AML-193 (cell line): ENCODE measurements around the gene ADAT1.

Experiments
- DNase-seq, 2 experiments: peaks; one replicate each; lab custom pipeline; 2025; lab: John Stamatoyannopoulos, UW

The ADAT1 gene

GRCh38 chr16:75576384-75576811, 46.7 kb downstream of the ADAT1 start:
- DNase-seq, result no peak

GRCh38 chr16:75575958-75576357, 47.1 kb downstream of the ADAT1 start:
- DNase-seq, result no peak

GRCh38 chr16:75573955-75574354, 49.1 kb downstream of the ADAT1 start:
- DNase-seq, result no peak

GRCh38 chr16:75572864-75573542, 50.1 kb downstream of the ADAT1 start:
- no peak for DNase-seq

DNA sequence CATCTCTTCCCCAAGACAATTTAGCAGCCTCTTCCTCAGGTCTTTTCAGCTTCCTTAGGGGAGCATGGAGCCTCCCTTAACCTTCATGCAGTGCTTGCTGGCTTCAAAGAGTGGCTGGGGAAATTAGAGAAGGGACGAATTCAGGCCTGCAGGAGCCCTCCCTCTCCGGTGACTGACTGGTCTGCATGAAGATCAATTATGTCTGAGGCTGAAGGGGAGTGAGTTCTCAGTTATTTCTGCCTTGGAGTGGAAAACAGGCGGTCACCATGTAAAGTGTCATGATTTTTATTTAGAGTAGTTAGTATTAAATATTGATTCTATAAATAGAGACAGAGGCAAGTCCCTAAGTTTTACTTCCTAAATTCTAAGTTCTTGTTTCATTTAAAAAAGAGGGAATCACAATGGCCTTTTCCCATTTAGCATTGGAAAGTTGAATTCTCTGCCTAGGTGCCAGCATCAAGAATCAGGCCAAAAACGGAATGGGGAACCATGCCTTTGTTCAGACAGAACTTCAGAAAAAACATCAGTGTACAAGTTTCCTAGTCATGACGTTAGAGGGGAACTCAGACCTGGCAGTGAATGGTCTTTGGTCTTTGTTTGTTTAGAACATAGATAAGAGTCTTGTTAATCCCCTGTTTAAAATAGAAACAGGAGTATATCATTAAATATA, 52.5 kb downstream of the ADAT1 start:
- DNase-seq, result no peak

GRCh38 chr16:75567911-75568310, 55.2 kb downstream of the ADAT1 start:
- DNase-seq, result no peak

GRCh38 chr16:75566758-75567255, 56.3 kb downstream of the ADAT1 start:
- no peak for DNase-seq

- peak; percentile 63 to 75 for DNase-seq
Measured at GRCh38 chr16:75566040-75566757, 56.9 kb downstream of the ADAT1 start, which contains the start of gene GABARAPL2. Gene GABARAPL2, plus strand, starts transcription at chr16:75566379. Its CDS starts 108 bp downstream, at chr16:75566487.

DNA sequence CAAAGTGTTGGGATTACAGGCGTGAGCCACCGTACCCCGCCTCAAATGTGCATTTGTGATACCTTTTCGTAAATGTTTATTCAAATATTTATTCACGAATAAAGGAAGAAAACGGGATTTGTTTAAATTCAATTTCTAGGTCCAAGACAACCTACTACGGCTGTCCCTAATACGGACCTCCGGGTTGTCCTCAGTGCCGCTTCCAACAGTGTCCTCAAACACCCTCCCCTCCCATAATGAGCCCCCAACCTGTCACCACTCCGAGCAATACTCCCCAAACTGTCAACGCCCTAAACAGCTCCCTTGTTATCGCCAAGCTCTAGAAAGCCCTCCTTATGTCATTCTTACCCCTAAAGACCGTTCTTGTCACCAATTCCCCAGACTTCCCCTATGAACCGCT, 57.4 kb downstream of the ADAT1 start:
- DNase-seq, result no peak

DNA sequence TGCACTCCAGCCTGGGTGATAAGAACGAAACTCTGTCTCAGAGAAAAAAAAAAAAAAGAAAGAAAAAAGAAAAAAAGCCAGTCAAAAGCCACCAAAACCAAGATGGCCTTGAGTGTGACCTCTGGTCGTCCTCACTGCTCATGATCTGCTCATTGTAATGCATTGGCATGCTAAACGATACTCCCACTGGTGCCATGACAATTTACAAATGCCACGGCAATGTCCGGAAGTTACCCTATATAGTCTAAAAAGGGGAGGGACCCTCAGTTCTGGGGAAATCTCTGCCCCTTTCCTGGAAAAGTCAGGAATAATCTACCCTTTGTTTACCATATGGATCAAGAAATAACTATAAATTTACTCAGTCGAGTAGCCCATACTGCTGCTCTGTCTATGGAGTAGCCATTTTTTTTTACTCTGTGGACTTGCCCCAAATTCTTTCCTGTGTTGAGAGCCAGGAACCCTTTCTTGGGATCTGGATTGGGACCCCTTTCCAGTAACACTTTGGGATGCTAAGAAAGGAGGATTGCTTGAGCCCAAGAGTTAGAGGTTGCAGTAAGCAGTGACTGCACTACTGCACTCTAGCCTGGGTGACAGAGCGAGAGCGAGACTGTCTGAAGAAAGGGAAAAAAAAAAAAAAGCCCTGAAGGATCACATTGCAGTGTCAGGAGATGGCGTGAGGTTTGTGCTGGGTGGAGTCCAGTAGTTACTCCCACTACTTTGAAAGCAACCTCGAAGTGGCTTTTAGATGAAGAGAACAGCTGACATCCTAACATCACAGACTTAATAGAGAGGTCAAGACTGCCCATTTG, 63.3 kb downstream of the ADAT1 start:
- DNase-seq, result no peak

- DNase-seq, result no peak
Measured at GRCh38 chr16:75558846-75559401, 64.2 kb downstream of the ADAT1 start.

- no peak for DNase-seq
Measured at GRCh38 chr16:75556431-75556950, 66.6 kb downstream of the ADAT1 start.

- peak; percentile 74 to 84 for DNase-seq
Measured at GRCh38 chr16:75555707-75556430, 67.2 kb downstream of the ADAT1 start, which contains the start of gene TMEM231. Gene TMEM231, minus strand, starts transcription at chr16:75556252. Its CDS starts 43 bp downstream, at chr16:75556209.

GRCh38 chr16:75555213-75555706, 67.8 kb downstream of the ADAT1 start:
- peak; percentile 41 to 54 for DNase-seq

DNA sequence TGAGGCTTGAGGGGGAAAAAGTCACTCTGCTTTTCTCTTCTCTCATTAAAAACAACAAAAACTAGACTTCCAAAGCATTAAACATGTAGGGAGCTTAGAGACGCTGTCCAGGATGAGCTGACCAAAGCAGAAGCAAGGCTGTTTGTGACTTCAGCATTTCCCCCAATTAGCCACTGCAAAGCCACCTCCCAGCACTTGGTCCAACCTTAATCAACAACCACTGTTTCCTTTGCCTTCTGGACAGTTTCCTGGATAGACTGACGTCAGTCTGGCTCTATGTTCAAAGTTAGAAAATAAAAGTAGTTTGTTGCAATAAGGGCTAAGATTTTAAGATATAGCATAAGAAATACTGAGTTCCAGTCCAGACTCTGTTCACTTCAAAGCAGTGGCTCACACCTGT, 70.1 kb downstream of the ADAT1 start:
- DNase-seq, result no peak

- DNase-seq, result peak; percentile 44 to 51
Measured at GRCh38 chr16:75550211-75550662, 72.8 kb downstream of the ADAT1 start.
